SK-N-SH (cell line): ENCODE data around the gene TAMALIN.

Source experiments
- EZH2phosphoT487 ChIP-seq: fragments of 200-600 bp; sonication (generic); IDR thresholded peaks from 2 replicates; pipeline ENCODE4 v1.6.1; 2017; ENCODE audit warnings: low read depth, mixed run types, mild to moderate bottlenecking, antibody characterized with exemption, moderate library complexity, borderline replicate concordance
- FOXM1 ChIP-seq: IDR thresholded peaks from 2 replicates; pipeline ENCODE4 v1.4.0; 2012; ENCODE audit warnings: low read depth, mild to moderate bottlenecking
- GABPA ChIP-seq: IDR thresholded peaks from 2 replicates; pipeline ENCODE4 v1.4.0; 2012; ENCODE audit warnings: low read depth, mild to moderate bottlenecking
- MAX ChIP-seq: IDR thresholded peaks from 2 replicates; pipeline ENCODE4 v1.4.0; 2012; ENCODE audit warnings: low read depth
- NRF1 ChIP-seq: IDR thresholded peaks from 2 replicates; pipeline ENCODE4 v1.6.1; 2012; ENCODE audit warnings: low read depth, mild to moderate bottlenecking, low read length
- POLR2AphosphoS5 ChIP-seq: IDR thresholded peaks from 2 replicates; pipeline ENCODE4 v1.6.1; 2012; ENCODE audit warnings: low read depth, low read length
- RAD21 ChIP-seq: IDR thresholded peaks from 2 replicates; pipeline ENCODE4 v1.6.1; 2012; ENCODE audit warnings: mild to moderate bottlenecking, low read length
- RCOR1 ChIP-seq: fragments of 150-350 bp; IDR thresholded peaks from 2 replicates; pipeline ENCODE4 v1.6.1; 2017; ENCODE audit warnings: antibody characterized with exemption, low read length
- RFX5 ChIP-seq: IDR thresholded peaks from 2 replicates; pipeline ENCODE4 v1.6.1; 2012; ENCODE audit warnings: mild to moderate bottlenecking, improper control_type of control experiment, low read length
- SIN3A ChIP-seq: IDR thresholded peaks from 2 replicates; pipeline ENCODE4 v1.6.1; 2012; ENCODE audit warnings: low read depth, mild to moderate bottlenecking, low read length, moderate library complexity, borderline replicate concordance
- TEAD4 ChIP-seq: IDR thresholded peaks from 2 replicates; pipeline ENCODE4 v1.4.0; 2012; ENCODE audit warnings: mild to moderate bottlenecking, borderline replicate concordance; ENCODE audit not compliant: insufficient read depth
- ZBTB33 ChIP-seq: IDR thresholded peaks from 2 replicates; pipeline ENCODE4 v1.4.0; 2012; ENCODE audit warnings: low read depth, borderline replicate concordance
- TF ChIP-seq, protein P1 (sequence below): IDR thresholded peaks from 2 replicates; pipeline ENCODE4 v1.6.1; 2012; ENCODE audit warnings: mild to moderate bottlenecking, low read depth, low read length, moderate library complexity
- TF ChIP-seq, protein P2 (sequence below): fragments of 200-600 bp; sonication (generic); IDR thresholded peaks from 2 replicates; pipeline ENCODE4 v1.6.1; 2017; ENCODE audit warnings: antibody characterized with exemption, mild to moderate bottlenecking, moderate library complexity

DNA sequence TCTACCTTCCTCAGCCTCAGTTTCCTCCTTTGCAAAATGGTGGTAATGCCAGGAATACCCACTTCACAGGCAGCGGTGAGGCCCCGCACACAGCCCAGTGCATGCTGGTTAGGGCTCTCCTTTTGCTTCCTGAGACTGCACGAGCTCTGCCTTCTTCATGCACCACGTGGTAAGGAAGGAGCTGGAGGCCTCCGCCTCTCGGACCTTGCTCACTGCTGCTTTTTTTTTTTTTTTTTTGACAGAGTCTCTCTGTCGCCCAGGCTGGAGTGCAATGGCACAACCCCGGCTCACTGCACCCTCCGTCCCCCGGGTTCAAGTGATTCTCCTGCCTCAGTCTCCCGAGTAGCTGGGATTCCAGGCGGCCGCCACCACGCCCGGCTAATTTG is 18.1 kb downstream of the TAMALIN start:
- no peak for TF ChIP-seq RFX5
- TF ChIP-seq, protein P1, sequence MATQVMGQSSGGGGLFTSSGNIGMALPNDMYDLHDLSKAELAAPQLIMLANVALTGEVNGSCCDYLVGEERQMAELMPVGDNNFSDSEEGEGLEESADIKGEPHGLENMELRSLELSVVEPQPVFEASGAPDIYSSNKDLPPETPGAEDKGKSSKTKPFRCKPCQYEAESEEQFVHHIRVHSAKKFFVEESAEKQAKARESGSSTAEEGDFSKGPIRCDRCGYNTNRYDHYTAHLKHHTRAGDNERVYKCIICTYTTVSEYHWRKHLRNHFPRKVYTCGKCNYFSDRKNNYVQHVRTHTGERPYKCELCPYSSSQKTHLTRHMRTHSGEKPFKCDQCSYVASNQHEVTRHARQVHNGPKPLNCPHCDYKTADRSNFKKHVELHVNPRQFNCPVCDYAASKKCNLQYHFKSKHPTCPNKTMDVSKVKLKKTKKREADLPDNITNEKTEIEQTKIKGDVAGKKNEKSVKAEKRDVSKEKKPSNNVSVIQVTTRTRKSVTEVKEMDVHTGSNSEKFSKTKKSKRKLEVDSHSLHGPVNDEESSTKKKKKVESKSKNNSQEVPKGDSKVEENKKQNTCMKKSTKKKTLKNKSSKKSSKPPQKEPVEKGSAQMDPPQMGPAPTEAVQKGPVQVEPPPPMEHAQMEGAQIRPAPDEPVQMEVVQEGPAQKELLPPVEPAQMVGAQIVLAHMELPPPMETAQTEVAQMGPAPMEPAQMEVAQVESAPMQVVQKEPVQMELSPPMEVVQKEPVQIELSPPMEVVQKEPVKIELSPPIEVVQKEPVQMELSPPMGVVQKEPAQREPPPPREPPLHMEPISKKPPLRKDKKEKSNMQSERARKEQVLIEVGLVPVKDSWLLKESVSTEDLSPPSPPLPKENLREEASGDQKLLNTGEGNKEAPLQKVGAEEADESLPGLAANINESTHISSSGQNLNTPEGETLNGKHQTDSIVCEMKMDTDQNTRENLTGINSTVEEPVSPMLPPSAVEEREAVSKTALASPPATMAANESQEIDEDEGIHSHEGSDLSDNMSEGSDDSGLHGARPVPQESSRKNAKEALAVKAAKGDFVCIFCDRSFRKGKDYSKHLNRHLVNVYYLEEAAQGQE: no peak
- TF ChIP-seq, protein P2, sequence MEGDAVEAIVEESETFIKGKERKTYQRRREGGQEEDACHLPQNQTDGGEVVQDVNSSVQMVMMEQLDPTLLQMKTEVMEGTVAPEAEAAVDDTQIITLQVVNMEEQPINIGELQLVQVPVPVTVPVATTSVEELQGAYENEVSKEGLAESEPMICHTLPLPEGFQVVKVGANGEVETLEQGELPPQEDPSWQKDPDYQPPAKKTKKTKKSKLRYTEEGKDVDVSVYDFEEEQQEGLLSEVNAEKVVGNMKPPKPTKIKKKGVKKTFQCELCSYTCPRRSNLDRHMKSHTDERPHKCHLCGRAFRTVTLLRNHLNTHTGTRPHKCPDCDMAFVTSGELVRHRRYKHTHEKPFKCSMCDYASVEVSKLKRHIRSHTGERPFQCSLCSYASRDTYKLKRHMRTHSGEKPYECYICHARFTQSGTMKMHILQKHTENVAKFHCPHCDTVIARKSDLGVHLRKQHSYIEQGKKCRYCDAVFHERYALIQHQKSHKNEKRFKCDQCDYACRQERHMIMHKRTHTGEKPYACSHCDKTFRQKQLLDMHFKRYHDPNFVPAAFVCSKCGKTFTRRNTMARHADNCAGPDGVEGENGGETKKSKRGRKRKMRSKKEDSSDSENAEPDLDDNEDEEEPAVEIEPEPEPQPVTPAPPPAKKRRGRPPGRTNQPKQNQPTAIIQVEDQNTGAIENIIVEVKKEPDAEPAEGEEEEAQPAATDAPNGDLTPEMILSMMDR: no peak
- TF ChIP-seq SIN3A: no peak
- no peak for TF ChIP-seq RAD21
- no peak for TF ChIP-seq MAX
- no peak for TF ChIP-seq POLR2AphosphoS5
- no peak for TF ChIP-seq NRF1
- no peak for TF ChIP-seq RCOR1
- TF ChIP-seq GABPA: no peak
- no peak for TF ChIP-seq EZH2phosphoT487
- no peak for TF ChIP-seq ZBTB33
- no peak for TF ChIP-seq TEAD4
- TF ChIP-seq FOXM1: no peak
